ENCODE results near the gene CLIC4. TPM values are rescaled to one million over a fixed set of nuclear protein-coding genes. Genes with fewer than 3 reads are reported as not detected.

CLIC4 gene
- total and polyA plus RNA-seq, 9 of the 15 experiments (the other 6 are each of a cell fraction or from before 2014, with no cell fraction given), result 16.0 to 67.5 (median 38.4) TPM

DNA sequence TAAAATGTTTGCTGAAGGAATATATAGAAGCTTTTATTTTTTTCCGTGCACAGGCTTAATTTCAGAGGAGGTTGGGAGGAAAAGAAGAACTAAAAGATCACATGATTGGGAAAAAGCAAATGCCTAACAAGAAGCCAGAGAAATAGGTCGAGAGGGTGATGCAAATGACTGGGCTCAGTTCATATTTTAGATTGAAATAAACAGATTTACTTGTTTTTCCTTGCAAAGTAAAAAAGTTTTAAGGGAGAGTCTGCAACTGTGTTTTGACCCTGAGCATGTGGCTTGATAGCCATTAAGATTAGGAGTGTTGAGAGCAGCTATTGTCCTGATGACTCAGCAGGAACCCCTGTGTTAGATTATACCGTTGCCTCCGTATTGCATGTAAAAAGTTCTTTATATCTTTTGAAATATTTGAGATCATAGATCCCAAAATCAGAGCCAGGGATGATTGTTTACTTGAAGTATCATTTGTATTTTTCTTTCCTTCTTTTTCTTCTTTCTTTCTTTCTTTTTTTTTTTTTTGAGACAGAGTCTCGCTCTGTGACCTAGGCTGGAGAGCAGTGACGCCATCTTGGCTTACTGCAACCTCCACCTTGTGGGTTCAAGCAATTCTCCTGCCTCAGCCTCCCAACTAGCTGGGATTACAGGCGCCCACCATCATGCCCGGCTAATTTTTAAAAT lies 20.2 kb downstream of the CLIC4 start (continued):
- TF ChIP-seq, protein P1, sequence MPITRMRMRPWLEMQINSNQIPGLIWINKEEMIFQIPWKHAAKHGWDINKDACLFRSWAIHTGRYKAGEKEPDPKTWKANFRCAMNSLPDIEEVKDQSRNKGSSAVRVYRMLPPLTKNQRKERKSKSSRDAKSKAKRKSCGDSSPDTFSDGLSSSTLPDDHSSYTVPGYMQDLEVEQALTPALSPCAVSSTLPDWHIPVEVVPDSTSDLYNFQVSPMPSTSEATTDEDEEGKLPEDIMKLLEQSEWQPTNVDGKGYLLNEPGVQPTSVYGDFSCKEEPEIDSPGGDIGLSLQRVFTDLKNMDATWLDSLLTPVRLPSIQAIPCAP (CRISPR knock-in tag; IDR thresholded peaks at IDR 0.05; ENCODE audit: borderline replicate concordance), result no peak
- TF ChIP-seq HMGN3 (IDR thresholded peaks at IDR 0.05; ENCODE audit: borderline replicate concordance, extremely low read depth, insufficient read length, low read depth, low read length), result no peak
- no peak for TF ChIP-seq ZNF780A (CRISPR knock-in tag; IDR thresholded peaks at IDR 0.05)
- no peak for TF ChIP-seq ZNF253 (CRISPR knock-in tag; conservative IDR thresholded peaks at IDR 0.05)
- TF ChIP-seq FOXA1 (IDR thresholded peaks at IDR 0.05; ENCODE audit: borderline replicate concordance), result no peak
- TF ChIP-seq, protein P2, sequence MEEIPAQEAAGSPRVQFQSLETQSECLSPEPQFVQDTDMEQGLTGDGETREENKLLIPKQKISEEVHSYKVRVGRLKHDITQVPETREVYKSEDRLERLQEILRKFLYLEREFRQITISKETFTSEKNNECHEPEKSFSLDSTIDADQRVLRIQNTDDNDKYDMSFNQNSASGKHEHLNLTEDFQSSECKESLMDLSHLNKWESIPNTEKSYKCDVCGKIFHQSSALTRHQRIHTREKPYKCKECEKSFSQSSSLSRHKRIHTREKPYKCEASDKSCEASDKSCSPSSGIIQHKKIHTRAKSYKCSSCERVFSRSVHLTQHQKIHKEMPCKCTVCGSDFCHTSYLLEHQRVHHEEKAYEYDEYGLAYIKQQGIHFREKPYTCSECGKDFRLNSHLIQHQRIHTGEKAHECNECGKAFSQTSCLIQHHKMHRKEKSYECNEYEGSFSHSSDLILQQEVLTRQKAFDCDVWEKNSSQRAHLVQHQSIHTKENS (CRISPR knock-in tag; IDR thresholded peaks at IDR 0.05), result no peak
- TF ChIP-seq ZSCAN29 (IDR thresholded peaks at IDR 0.05), result no peak
- no peak for TF ChIP-seq NR2C2 (CRISPR knock-in tag; IDR thresholded peaks at IDR 0.05)
- TF ChIP-seq NR2C2 (tag; IDR thresholded peaks at IDR 0.05), result peak; percentile 91
- no peak for TF ChIP-seq ZNF79 (CRISPR knock-in tag; IDR thresholded peaks at IDR 0.05; ENCODE audit: low read depth)
- no peak for TF ChIP-seq ZZZ3 (IDR thresholded peaks at IDR 0.05)
- peak; percentile 39; the same call in 1 of the 2 replicates for TF ChIP-seq ZNF41 (CRISPR knock-in tag; conservative IDR thresholded peaks at IDR 0.05)
- no peak for TF ChIP-seq FOS (IDR thresholded peaks at IDR 0.05; ENCODE audit: extremely low read depth, insufficient read length)
- peak; percentile 83 for TF ChIP-seq MEIS2 (IDR thresholded peaks at IDR 0.05; ENCODE audit: partially characterized antibody)
- TF ChIP-seq HNRNPUL1 (IDR thresholded peaks at IDR 0.05; ENCODE audit: low read length), result no peak
- TF ChIP-seq RBM34 (IDR thresholded peaks at IDR 0.05; ENCODE audit: borderline replicate concordance, insufficient read depth, low read length), result no peak
- 0 out of 2 replicates have a peak, but pooled peaks have one; percentile 63 for TF ChIP-seq MIER1 (IDR thresholded peaks at IDR 0.05; ENCODE audit: low read depth)
- no peak for TF ChIP-seq ZNF282 (CRISPR knock-in tag; IDR thresholded peaks at IDR 0.05)
- TF ChIP-seq HDAC2 (IDR thresholded peaks at IDR 0.05), result peak; percentile 90; the same call in 1 of the 2 replicates
- TF ChIP-seq HNRNPLL (IDR thresholded peaks at IDR 0.05; ENCODE audit: low read depth, low read length, poor library complexity, severe bottlenecking), result no peak
- TF ChIP-seq, protein P3, sequence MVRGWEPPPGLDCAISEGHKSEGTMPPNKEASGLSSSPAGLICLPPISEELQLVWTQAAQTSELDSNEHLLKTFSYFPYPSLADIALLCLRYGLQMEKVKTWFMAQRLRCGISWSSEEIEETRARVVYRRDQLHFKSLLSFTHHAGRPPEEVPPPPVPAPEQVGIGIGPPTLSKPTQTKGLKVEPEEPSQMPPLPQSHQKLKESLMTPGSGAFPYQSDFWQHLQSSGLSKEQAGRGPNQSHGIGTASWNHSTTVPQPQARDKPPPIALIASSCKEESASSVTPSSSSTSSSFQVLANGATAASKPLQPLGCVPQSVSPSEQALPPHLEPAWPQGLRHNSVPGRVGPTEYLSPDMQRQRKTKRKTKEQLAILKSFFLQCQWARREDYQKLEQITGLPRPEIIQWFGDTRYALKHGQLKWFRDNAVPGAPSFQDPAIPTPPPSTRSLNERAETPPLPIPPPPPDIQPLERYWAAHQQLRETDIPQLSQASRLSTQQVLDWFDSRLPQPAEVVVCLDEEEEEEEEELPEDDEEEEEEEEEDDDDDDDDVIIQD (CRISPR knock-in tag; IDR thresholded peaks at IDR 0.05), result no peak
- TF ChIP-seq SMARCB1 (IDR thresholded peaks at IDR 0.05; ENCODE audit: insufficient read length, low read depth), result no peak
- TF ChIP-seq XRCC5 (IDR thresholded peaks at IDR 0.05; ENCODE audit: low read depth, low read length), result no peak
- TF ChIP-seq, protein P4, sequence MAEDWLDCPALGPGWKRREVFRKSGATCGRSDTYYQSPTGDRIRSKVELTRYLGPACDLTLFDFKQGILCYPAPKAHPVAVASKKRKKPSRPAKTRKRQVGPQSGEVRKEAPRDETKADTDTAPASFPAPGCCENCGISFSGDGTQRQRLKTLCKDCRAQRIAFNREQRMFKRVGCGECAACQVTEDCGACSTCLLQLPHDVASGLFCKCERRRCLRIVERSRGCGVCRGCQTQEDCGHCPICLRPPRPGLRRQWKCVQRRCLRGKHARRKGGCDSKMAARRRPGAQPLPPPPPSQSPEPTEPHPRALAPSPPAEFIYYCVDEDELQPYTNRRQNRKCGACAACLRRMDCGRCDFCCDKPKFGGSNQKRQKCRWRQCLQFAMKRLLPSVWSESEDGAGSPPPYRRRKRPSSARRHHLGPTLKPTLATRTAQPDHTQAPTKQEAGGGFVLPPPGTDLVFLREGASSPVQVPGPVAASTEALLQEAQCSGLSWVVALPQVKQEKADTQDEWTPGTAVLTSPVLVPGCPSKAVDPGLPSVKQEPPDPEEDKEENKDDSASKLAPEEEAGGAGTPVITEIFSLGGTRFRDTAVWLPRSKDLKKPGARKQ (CRISPR knock-in tag; IDR thresholded peaks at IDR 0.05), result no peak
- peak; percentile 47 for TF ChIP-seq TCF3 (CRISPR knock-in tag; IDR thresholded peaks at IDR 0.05)
- peak; percentile 76 for TF ChIP-seq MTA1 (IDR thresholded peaks at IDR 0.05; ENCODE audit: borderline replicate concordance)

All from K562 (cell line).